IPS-NIHi7 (cell line): ENCODE measurements around the gene EME2.
"Not testable (repeated sequence)": the region's sequence is repeated elsewhere in the genome, so short reads cannot be mapped to it uniquely, and the experiment has no call there.

Source experiments
- DNase-seq: peaks from one replicate; pipeline ENCODE4 v3.0.0; 2012; ENCODE audit warnings: mixed read lengths; ENCODE audit errors: extremely low spot score

The EME2 gene

GRCh38 chr16:1791256-1791942 is 18.8 kb downstream of the EME2 start:
- DNase-seq, result no peak

- DNase-seq, result no peak
Observed at GRCh38 chr16:1791943-1792812, 19.6 kb downstream of the EME2 start.

- DNase-seq, result no peak
Observed at GRCh38 chr16:1792836-1793577, 20.4 kb downstream of the EME2 start.

- no peak for DNase-seq
Observed at GRCh38 chr16:1793578-1794220, 21.1 kb downstream of the EME2 start, which contains the start of gene IGFALS. Gene IGFALS, minus strand, starts transcription at chr16:1793705. Its CDS starts 53 bp downstream, at chr16:1793652.

GRCh38 chr16:1794221-1794871 is 21.7 kb downstream of the EME2 start:
- no peak for DNase-seq

GRCh38 chr16:1794908-1795666 is 22.5 kb downstream of the EME2 start:
- DNase-seq, result no peak

GRCh38 chr16:1799263-1799662 is 26.7 kb downstream of the EME2 start:
- not testable (repeated sequence) for DNase-seq

GRCh38 chr16:1800701-1801100 is 28.1 kb downstream of the EME2 start:
- no peak for DNase-seq

GRCh38 chr16:1807626-1808025 is 35.0 kb downstream of the EME2 start:
- DNase-seq, result no peak

GRCh38 chr16:1808691-1809090 is 36.1 kb downstream of the EME2 start:
- DNase-seq, result no peak

GRCh38 chr16:1809281-1809801 is 36.7 kb downstream of the EME2 start:
- peak; percentile 70 for DNase-seq

GRCh38 chr16:1810106-1810505 is 37.5 kb downstream of the EME2 start:
- DNase-seq, result no peak

GRCh38 chr16:1810536-1810935 is 37.9 kb downstream of the EME2 start:
- no peak for DNase-seq

- DNase-seq, result peak; percentile 81
Observed at GRCh38 chr16:1812732-1813163, 40.1 kb downstream of the EME2 start.

- DNase-seq, result no peak
Observed at GRCh38 chr16:1815461-1815860, 42.9 kb downstream of the EME2 start.

GRCh38 chr16:1816396-1817275 is 44.0 kb downstream of the EME2 start:
- DNase-seq, result no peak

- DNase-seq, result no peak
Observed at GRCh38 chr16:1817276-1817589, 44.6 kb downstream of the EME2 start.

- DNase-seq, result no peak
Observed at GRCh38 chr16:1817716-1818115, 45.1 kb downstream of the EME2 start.

GRCh38 chr16:1818204-1818872 is 45.7 kb downstream of the EME2 start:
- DNase-seq, result no peak
